H1 (cell line): ENCODE measurements around the gene DCDC2. TPM values are rescaled to one million over a fixed set of nuclear protein-coding genes. Genes with fewer than 3 reads are reported as not detected.

ENCODE experiments used
- CTCF ChIA-PET: fragments of 300-600 bp; sonication (Branson Sonifier 250); formaldehyde crosslinking; loops from one replicate; lab custom pipeline; 2021; ENCODE audit not compliant: partially characterized antibody; lab: Charles Lee
- POLR2A ChIA-PET: fragments of 300-600 bp; sonication (Branson Sonifier 250); formaldehyde crosslinking; loops from one replicate; lab custom pipeline; 2021; ENCODE audit warnings: inconsistent platforms; ENCODE audit not compliant: partially characterized antibody; lab: Charles Lee
- DNase-seq, 2 experiments: peaks; one replicate each; pipeline versions ENCODE4 v3.0.0 to v3.0.0-alpha.2; 2010 to 2022; ENCODE audit warnings: low spot score in 2 of 2, low read depth in 1 of 2, mixed read lengths in 1 of 2
- FAIRE-seq: peaks from 2 replicates; lab custom pipeline; 2011; peaks lifted over from hg19 to GRCh38; lab: Jason Lieb, UNC
- H2AFZ ChIP-seq: 2 replicates; pipeline ENCODE4 v1.8.1; 2012; ENCODE audit warnings: low read length, inconsistent platforms
- H2AK5ac ChIP-seq: 2 replicates; pipeline ENCODE4 v1.6.1; 2013; ENCODE audit warnings: low read depth, low read length
- H2BK120ac ChIP-seq: replicated peaks from 2 replicates; pipeline ENCODE3; 2013; ENCODE audit warnings: low read depth, low read length, inconsistent platforms
- H2BK12ac ChIP-seq: 2 replicates; pipeline ENCODE4 v1.6.1; 2013; ENCODE audit warnings: low read depth, low read length
- H2BK15ac ChIP-seq: 2 replicates; pipeline ENCODE4 v1.6.1; 2013; ENCODE audit warnings: low read length
- H2BK20ac ChIP-seq: 2 replicates; pipeline ENCODE4 v1.6.1; 2013; ENCODE audit warnings: low read length
- H2BK5ac ChIP-seq: 2 replicates; pipeline ENCODE4 v1.6.1; 2013; ENCODE audit warnings: low read depth, low read length
- H3K14ac ChIP-seq: 2 replicates; pipeline ENCODE4 v1.6.1; 2013; ENCODE audit warnings: inconsistent platforms; ENCODE audit not compliant: insufficient read length
- H3K18ac ChIP-seq: 2 replicates; pipeline ENCODE4 v1.6.1; 2013; ENCODE audit warnings: low read length; ENCODE audit errors: extremely low read depth
- H3K23ac ChIP-seq: 2 replicates; pipeline ENCODE4 v1.6.1; 2013; ENCODE audit warnings: inconsistent platforms; ENCODE audit not compliant: insufficient read length
- H3K23me2 ChIP-seq: 2 replicates; pipeline ENCODE4 v1.6.1; 2013; ENCODE audit warnings: low read depth, low read length
- H3K27ac ChIP-seq: 2 replicates; pipeline ENCODE4 v1.6.1; 2011; ENCODE audit warnings: low read depth, low read length, inconsistent platforms
- H3K27me3 ChIP-seq, 4 experiments: replicated peaks in 1 of 4; 1 replicate in 1 of 4; 2 replicates in 3 of 4; pipeline versions ENCODE4 v1.6.1 to v1.8.1; 2011 to 2013; ENCODE audit warnings: low read length in 3 of 4, mild to moderate bottlenecking in 3 of 4, inconsistent platforms in 2 of 4, mixed read lengths in 2 of 4, moderate library complexity in 1 of 4; ENCODE audit not compliant: control insufficient read depth in 3 of 4, insufficient read depth in 3 of 4; ENCODE audit errors: extremely low read depth in 1 of 4
- H3K36me3 ChIP-seq, 4 experiments: 2 replicates each; pipeline versions ENCODE4 v1.6.1 to v1.8.1; 2011 to 2013; ENCODE audit warnings: mild to moderate bottlenecking in 4 of 4, low read length in 3 of 4, moderate library complexity in 2 of 4, control low read depth in 1 of 4, inconsistent platforms in 1 of 4; ENCODE audit not compliant: insufficient read depth in 4 of 4, control insufficient read depth in 2 of 4
- H3K4ac ChIP-seq: replicated peaks from 2 replicates; pipeline ENCODE3; 2013; ENCODE audit warnings: low read length, low read depth, mixed read lengths, inconsistent platforms; ENCODE audit not compliant: insufficient read length
- H3K4me1 ChIP-seq, 4 experiments: replicated peaks in 1 of 4; 1 replicate in 1 of 4; 2 replicates in 3 of 4; pipeline versions ENCODE4 v1.6.1 to v1.8.1; 2011 to 2013; ENCODE audit warnings: low read length in 3 of 4, inconsistent platforms in 2 of 4, mixed read lengths in 1 of 4; ENCODE audit not compliant: insufficient read depth in 4 of 4, control insufficient read depth in 3 of 4
- H3K4me2 ChIP-seq, 2 experiments: 2 replicates each; pipeline versions ENCODE4 v1.6.1 to v1.8.1; 2011 to 2013; ENCODE audit warnings: low read depth in 2 of 2, low read length in 2 of 2, control low read depth in 1 of 2, inconsistent platforms in 1 of 2, mild to moderate bottlenecking in 1 of 2; ENCODE audit not compliant: insufficient read depth in 1 of 2
- H3K4me3 ChIP-seq, 4 experiments: fragments of 200-600, 300-600 bp in 1 of 4; sonication (generic), shearing (Covaris generic), sonication (Bioruptor Twin) in 1 of 4; 2 replicates each; pipeline versions ENCODE4 v1.5.1 to v1.8.1; 2011 to 2016; ENCODE audit warnings: low read length in 4 of 4, low read depth in 3 of 4, control low read depth in 2 of 4, inconsistent platforms in 2 of 4, mild to moderate bottlenecking in 2 of 4, mixed read lengths in 1 of 4, moderate library complexity in 1 of 4; ENCODE audit not compliant: insufficient read depth in 2 of 4; ENCODE audit errors: extremely low read depth in 1 of 4
- H3K56ac ChIP-seq: replicated peaks from 2 replicates; pipeline ENCODE3; 2013; ENCODE audit warnings: low read depth, mild to moderate bottlenecking, mixed read lengths, low read length, inconsistent platforms; ENCODE audit not compliant: insufficient read length
- H3K79me1 ChIP-seq: 2 replicates; pipeline ENCODE4 v1.6.1; 2013; ENCODE audit warnings: low read depth, low read length, control low read depth
- H3K79me2 ChIP-seq, 2 experiments: 2 replicates each; pipeline versions ENCODE4 v1.6.1 to v1.8.1; 2012 to 2013; ENCODE audit warnings: low read length in 2 of 2, mild to moderate bottlenecking in 2 of 2, inconsistent platforms in 1 of 2; ENCODE audit not compliant: insufficient read depth in 2 of 2, control insufficient read depth in 1 of 2
- H3K9ac ChIP-seq, 4 experiments: replicated peaks in 1 of 4; 1 replicate in 1 of 4; 2 replicates in 3 of 4; pipeline versions ENCODE4 v1.6.1 to v1.8.1; 2011 to 2013; ENCODE audit warnings: low read depth in 3 of 4, low read length in 3 of 4, control low read depth in 2 of 4, mild to moderate bottlenecking in 2 of 4, moderate library complexity in 2 of 4, inconsistent platforms in 1 of 4; ENCODE audit errors: extremely low read depth in 1 of 4
- H3K9me3 ChIP-seq, 2 experiments: 2 replicates each; pipeline versions ENCODE4 v1.6.1 to v1.8.1; 2012 to 2013; ENCODE audit warnings: mild to moderate bottlenecking in 2 of 2, moderate library complexity in 2 of 2, control low read depth in 1 of 2, inconsistent platforms in 1 of 2, low read depth in 1 of 2, low read length in 1 of 2, mixed read lengths in 1 of 2; ENCODE audit not compliant: insufficient read depth in 2 of 2
- H4K20me1 ChIP-seq, 2 experiments: replicated peaks in 1 of 2; 2 replicates each; pipeline versions ENCODE3 to v1.8.1; 2011 to 2013; ENCODE audit warnings: inconsistent platforms in 2 of 2, low read length in 2 of 2, mild to moderate bottlenecking in 1 of 2; ENCODE audit not compliant: insufficient read depth in 2 of 2, control insufficient read depth in 1 of 2
- H4K5ac ChIP-seq: 2 replicates; pipeline ENCODE4 v1.6.1; 2013; ENCODE audit warnings: low read length, low read depth, mixed read lengths, inconsistent platforms; ENCODE audit not compliant: insufficient read length
- H4K8ac ChIP-seq: 2 replicates; pipeline ENCODE4 v1.8.0; 2013; ENCODE audit warnings: mild to moderate bottlenecking, moderate library complexity, low read length, inconsistent platforms; ENCODE audit not compliant: insufficient read depth; ENCODE audit errors: extremely low read depth
- H4K91ac ChIP-seq: replicated peaks from 2 replicates; pipeline ENCODE3; 2013; ENCODE audit warnings: low read length, mixed read lengths, inconsistent platforms; ENCODE audit not compliant: insufficient read length
- KDM4A ChIP-seq: IDR thresholded peaks from one replicate; pipeline ENCODE4 v1.7.1; 2012; ENCODE audit warnings: low read depth, mild to moderate bottlenecking, moderate library complexity, low read length, inconsistent platforms; ENCODE audit not compliant: severe bottlenecking
- POU5F1 ChIP-seq: IDR thresholded peaks from 2 replicates; pipeline ENCODE4 v1.6.1; 2011; ENCODE audit warnings: low read depth, mild to moderate bottlenecking, low read length, moderate library complexity
- WGBS, 2 experiments: shearing (Covaris generic) in 1 of 2; methylation state at CpG; one replicate each; pipeline versions ENCODE4 v1.1.6 to v1.1.7; 2013 to 2015; ENCODE audit warnings: low lambda C conversion rate in 2 of 2, mixed read lengths in 2 of 2, inconsistent platforms in 1 of 2, low coverage in 1 of 2, missing lambda C conversion rate in 1 of 2; ENCODE audit not compliant: insufficient replicate concordance in 2 of 2, insufficient coverage in 1 of 2, insufficient read length in 1 of 2; ENCODE audit errors: extremely low coverage in 1 of 2, missing lambda C conversion rate in 1 of 2; 5-methylcytosine and 5-hydroxymethylcytosine counted together
- polyA plus RNA-seq, 7 experiments: library from polyadenylated mRNA; depleted of rRNA in 3 of 7; stranded (reverse) in 5 of 7; unstranded in 2 of 7; fragments of >200 nt in 5 of 7; fragments of 200-250 nt in 2 of 7; gene quantifications; 1 replicate in 5 of 7; 2 replicates in 1 of 7; 4 replicates in 1 of 7; pipeline versions ENCODE4 v1.2.1 to v1.2.3, GENCODE V29; 2011 to 2013; ENCODE audit warnings: missing spikeins in 2 of 7, mixed read lengths in 2 of 7
- total RNA-seq: library from RNA; stranded (reverse); fragmentation: NEBNext Ultra II Directional; extraction: Animal tissue kit (Norgen Biotek cat#: 25700); gene quantifications from 2 replicates; pipeline ENCODE4 v1.2.1, GENCODE V29; 2021

Gene DCDC2
- total and polyA plus RNA-seq, 2 of the 8 experiments (the other 6 are each of a cell fraction or from before 2014, with no cell fraction given) = 0.03 to 0.15 TPM

DNA sequence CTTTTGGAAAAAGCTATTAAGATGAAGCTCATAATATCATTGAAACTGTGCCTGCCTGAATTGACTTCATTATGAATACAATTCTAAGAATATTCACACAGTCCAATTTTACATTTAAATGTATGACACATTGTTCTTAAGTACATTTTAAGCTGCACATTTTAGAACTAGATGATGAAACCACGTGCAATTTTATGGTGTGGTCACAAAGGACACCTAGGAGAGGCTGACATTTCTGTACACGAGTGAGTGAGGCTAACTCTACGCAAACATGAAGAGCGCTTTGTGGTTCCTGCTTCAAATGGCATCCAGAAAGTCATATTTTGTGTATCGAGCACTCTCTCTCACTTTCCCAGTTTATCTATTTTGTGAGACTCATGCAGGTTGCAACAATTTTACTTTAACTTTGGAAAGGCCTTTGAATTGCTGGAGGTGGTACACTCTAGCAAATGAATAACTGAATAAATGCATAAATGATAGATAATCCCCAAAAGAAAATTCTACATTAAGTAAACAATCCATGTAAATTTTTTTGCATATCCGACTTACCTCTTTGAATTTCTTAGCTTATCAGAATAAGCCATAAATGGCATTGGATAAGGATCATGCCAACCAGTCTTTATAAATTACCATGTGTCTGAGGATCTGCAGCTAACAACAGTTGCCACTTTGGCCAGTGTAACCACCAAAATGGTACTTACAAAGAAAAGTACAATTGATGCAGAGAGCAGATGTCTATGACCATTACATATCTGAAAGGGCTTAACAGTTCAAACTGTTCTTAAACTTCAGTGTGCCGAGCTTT, 134.5 kb downstream of the DCDC2 start:
- no peak overlapping the region for H3K27ac ChIP-seq
- H4K91ac ChIP-seq = no peak overlapping the region

More for the DNA sequence above, 134.5 kb downstream of the DCDC2 start:
- Histone ChIP-seq H3K56ac (no peak overlapping the region), H3K18ac (no peak overlapping the region), H3K27me3 (no peaks in the 10 kb centered on the region), H2BK12ac (no peak overlapping the region), H2BK120ac (no peak overlapping the region), H3K9ac (no peak overlapping the region), H3K36me3 (no peaks in the 10 kb centered on the region), H3K79me2 (no peaks in the 10 kb centered on the region), H2AFZ (no peak overlapping the region), H3K23me2 (no peaks in the 10 kb centered on the region), H3K4me3 (no peak overlapping the region), H2BK20ac (no peak overlapping the region), H3K79me1 (no peaks in the 10 kb centered on the region), H3K4me1 (no peaks in the 10 kb centered on the region; a peak in 2 of 7 replicates), H2BK15ac (no peak overlapping the region), H3K4me2 (no peak overlapping the region), H3K4ac (no peak overlapping the region), H3K14ac (no peak overlapping the region), H2BK5ac (no peak overlapping the region), H4K8ac (no peak overlapping the region), H4K5ac (no peak overlapping the region), H2AK5ac (no peak overlapping the region), H4K20me1 (no peaks in the 10 kb centered on the region), H3K23ac (no peak overlapping the region), H3K9me3 (no peaks in the 10 kb centered on the region)
- no peak for TF ChIP-seq KDM4A
- TF ChIP-seq POU5F1 = no peak
- DNase-seq = no peak
- no peak for FAIRE-seq
- WGBS, 2 experiments = 67% methylated on average over 7 of the region's 7 CpGs; no CpG with 5 or more reads in 1 of the 2 experiments
- ChIA-PET CTCF (interaction anchor here (1.5 to 2.6 kb wide), 4 partner anchors 11 to 137 kb away, joined by 3 to 15 read pairs (median 7); no protein-coding TSS in a partner anchor), POLR2A (no interaction called here)
